LNCAP (cell line): ENCODE measurements around the gene HDHD2.

Experiments
- CTCF ChIP-seq: fragments of 450-650 bp; IDR thresholded peaks from 2 replicates; pipeline ENCODE4 v1.5.1; 2017; ENCODE audit warnings: mild to moderate bottlenecking

HDHD2 gene, protein sequence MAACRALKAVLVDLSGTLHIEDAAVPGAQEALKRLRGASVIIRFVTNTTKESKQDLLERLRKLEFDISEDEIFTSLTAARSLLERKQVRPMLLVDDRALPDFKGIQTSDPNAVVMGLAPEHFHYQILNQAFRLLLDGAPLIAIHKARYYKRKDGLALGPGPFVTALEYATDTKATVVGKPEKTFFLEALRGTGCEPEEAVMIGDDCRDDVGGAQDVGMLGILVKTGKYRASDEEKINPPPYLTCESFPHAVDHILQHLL

GRCh38 chr18:47150029-47150823 is at the start of gene HDHD2:
Gene HDHD2, minus strand, starts transcription at chr18:47150500. Its CDS starts 14,061 bp downstream, at chr18:47136439.
- TF ChIP-seq CTCF = no peak

DNA sequence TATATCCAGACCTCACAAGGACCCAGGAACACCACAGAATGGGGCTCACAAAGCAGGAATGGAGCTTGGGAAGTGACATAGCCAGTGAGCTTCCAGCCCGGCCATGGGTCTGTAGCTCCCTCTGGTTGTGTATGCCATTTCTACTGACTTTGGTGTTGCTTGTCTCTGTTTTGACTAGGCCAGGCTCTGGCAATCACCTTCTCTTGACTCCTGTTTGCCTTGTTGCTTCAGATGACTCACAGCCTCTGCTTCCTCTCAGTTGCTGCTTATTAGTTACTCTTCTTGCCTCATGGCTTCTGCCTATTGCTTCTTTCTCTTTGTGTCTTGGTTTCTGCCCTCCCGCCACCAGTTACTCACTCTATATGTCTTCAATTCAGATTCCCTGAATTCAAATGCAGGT is 41.7 kb upstream of the HDHD2 start:
- TF ChIP-seq CTCF = no peak

GRCh38 chr18:47187721-47188120 is 37.4 kb upstream of the HDHD2 start:
- no peak for TF ChIP-seq CTCF

- no peak for TF ChIP-seq CTCF
Measured at GRCh38 chr18:47184419-47185050, 34.2 kb upstream of the HDHD2 start.

GRCh38 chr18:47180765-47181164 is 30.5 kb upstream of the HDHD2 start:
- TF ChIP-seq CTCF = no peak

GRCh38 chr18:47179520-47179919 is 29.2 kb upstream of the HDHD2 start:
- no peak for TF ChIP-seq CTCF

- no peak for TF ChIP-seq CTCF
Measured at GRCh38 chr18:47175898-47176575, 25.7 kb upstream of the HDHD2 start, which contains the start of gene IER3IP1. Gene IER3IP1, minus strand, starts transcription at chr18:47176364. Its CDS starts 87 bp downstream, at chr18:47176277.
